Tibial artery (tissue), 4 donors: Measurements from ENCODE around the gene NR2E3.

Source experiments
- DNase-seq, 2 donors: peaks; one replicate each; pipeline ENCODE4 v3.0.0-alpha.2; 2019
- H3K27ac ChIP-seq, 2 donors: fragments of 200-600 bp; sonication (generic) in 1 of 2; 1 replicate in 1 of 2; 2 replicates in 1 of 2; pipeline ENCODE4 v1.5.1; 2018 to 2019; ENCODE audit warnings: mild to moderate bottlenecking in 1 of 2
- H3K27me3 ChIP-seq, 2 donors: fragments of 200-600 bp; sonication (generic) in 1 of 2; one replicate each; pipeline versions ENCODE4 v1.5.1 to v1.6.0; 2016 to 2019
- H3K36me3 ChIP-seq, 3 donors: fragments of 200-600 bp; sonication (generic) in 2 of 3; one replicate each; pipeline ENCODE4 v1.5.1; 2016 to 2019; ENCODE audit warnings: mild to moderate bottlenecking in 2 of 3
- H3K4me1 ChIP-seq, 4 donors: fragments of 200-600 bp; sonication (generic) in 2 of 4; 1 replicate in 3 of 4; 2 replicates in 1 of 4; pipeline ENCODE4 v1.5.1; 2016 to 2019
- H3K4me3 ChIP-seq, 2 donors: fragments of 200-600 bp; sonication (generic) in 1 of 2; 1 replicate in 1 of 2; 2 replicates in 1 of 2; pipeline ENCODE4 v1.5.1; 2018 to 2019; ENCODE audit warnings: mild to moderate bottlenecking in 2 of 2
- H3K9me3 ChIP-seq, 3 donors: fragments of 200-600 bp; sonication (generic) in 1 of 3; one replicate each; pipeline ENCODE4 v1.5.1; 2016 to 2019
- intact Hi-C: fragments of 100-400 bp; cut with DNase I; formaldehyde crosslinking; loops from one replicate; pipeline ENCODE4 v1.15.0; 2023; ENCODE audit warnings: low total_unique reads
- TF ChIP-seq, protein P1 (sequence below), 2 experiments: fragments of 200-600 bp in 1 of 2; fragments of 450-650 bp in 1 of 2; IDR thresholded peaks; one replicate each; pipeline ENCODE4 v1.5.1; 2017 to 2019; ENCODE audit warnings: antibody characterized with exemption in 2 of 2, mild to moderate bottlenecking in 1 of 2, moderate library complexity in 1 of 2

Gene NR2E3

DNA sequence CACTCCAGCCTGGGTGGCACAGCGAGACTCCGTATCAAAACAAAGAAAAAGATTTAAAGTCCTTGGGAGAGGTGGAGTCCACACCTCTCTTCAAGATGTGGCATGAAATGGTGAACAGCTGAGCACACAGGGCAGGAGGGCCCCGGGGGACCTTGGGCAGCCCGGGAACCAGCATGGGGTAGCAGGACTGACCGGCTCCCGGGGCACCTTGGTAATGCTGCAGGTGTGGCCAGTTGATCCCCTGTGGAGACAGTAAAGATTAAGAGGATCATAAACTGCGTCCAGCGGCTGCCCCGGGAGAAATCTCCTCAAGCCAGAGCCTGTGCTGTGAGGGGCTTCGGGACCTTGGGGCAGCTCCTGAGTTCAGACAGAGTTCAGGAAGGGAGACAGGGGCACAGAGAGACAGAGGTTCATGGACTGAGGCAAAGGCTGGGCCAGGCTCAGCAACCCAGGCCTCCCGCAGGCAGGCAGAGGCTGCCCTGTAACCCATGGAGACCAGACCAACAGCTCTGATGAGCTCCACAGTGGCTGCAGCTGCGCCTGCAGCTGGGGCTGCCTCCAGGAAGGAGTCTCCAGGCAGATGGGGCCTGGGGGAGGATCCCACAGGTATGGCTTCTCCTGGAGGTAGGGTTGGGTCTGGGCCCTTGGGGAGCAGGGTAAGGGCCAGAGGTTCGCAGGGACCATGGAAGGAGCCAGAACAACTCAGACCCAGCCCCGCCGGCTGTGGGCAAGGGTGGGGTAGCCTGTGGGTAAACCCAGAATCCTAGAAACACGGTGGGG, at the start of gene NR2E3:
Gene NR2E3, plus strand, starts transcription at position 299 of the 780 bp plus-strand sequence. Its CDS starts 190 bp downstream, at position 489.
- intact Hi-C loops: no loop called here
- Histone ChIP-seq H3K4me3 (no peak within 1 kb of the TSS), H3K27me3 (no peaks in the 10 kb centered on the region), H3K4me1 (peaks cover 0 to 20% (median 17%) of the 10 kb centered on the region in 4 donors), H3K27ac (no peak within 1 kb of the TSS), H3K36me3 (no peaks in the 10 kb centered on the region), H3K9me3 (no peaks in the 10 kb centered on the region)
- no peak for DNase-seq
- TF ChIP-seq, protein P1, sequence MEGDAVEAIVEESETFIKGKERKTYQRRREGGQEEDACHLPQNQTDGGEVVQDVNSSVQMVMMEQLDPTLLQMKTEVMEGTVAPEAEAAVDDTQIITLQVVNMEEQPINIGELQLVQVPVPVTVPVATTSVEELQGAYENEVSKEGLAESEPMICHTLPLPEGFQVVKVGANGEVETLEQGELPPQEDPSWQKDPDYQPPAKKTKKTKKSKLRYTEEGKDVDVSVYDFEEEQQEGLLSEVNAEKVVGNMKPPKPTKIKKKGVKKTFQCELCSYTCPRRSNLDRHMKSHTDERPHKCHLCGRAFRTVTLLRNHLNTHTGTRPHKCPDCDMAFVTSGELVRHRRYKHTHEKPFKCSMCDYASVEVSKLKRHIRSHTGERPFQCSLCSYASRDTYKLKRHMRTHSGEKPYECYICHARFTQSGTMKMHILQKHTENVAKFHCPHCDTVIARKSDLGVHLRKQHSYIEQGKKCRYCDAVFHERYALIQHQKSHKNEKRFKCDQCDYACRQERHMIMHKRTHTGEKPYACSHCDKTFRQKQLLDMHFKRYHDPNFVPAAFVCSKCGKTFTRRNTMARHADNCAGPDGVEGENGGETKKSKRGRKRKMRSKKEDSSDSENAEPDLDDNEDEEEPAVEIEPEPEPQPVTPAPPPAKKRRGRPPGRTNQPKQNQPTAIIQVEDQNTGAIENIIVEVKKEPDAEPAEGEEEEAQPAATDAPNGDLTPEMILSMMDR (IDR thresholded peaks at IDR 0.05): no peak

DNA sequence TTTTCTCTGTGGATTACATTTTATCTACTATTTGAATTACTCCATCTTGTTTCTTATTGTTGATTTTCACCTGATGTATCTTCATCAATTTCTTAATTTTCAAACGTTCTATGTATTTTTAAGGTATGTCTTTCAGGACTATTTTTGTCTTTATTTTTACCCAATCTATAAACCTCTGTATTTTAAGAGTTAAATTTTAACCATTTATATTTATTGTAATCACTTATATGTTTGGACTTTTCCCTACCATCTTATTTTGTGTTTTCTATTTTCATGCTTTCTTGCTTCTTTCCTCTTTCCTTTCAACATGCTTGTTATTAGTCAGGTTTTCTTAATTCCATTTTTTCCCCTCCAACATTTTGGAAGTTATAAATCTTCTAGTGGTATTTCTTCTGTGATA, 49.5 kb upstream of the NR2E3 start:
- TF ChIP-seq, protein P1 (IDR thresholded peaks at IDR 0.05): no peak
- no peak for DNase-seq
- intact Hi-C loops: no loop called here

DNA sequence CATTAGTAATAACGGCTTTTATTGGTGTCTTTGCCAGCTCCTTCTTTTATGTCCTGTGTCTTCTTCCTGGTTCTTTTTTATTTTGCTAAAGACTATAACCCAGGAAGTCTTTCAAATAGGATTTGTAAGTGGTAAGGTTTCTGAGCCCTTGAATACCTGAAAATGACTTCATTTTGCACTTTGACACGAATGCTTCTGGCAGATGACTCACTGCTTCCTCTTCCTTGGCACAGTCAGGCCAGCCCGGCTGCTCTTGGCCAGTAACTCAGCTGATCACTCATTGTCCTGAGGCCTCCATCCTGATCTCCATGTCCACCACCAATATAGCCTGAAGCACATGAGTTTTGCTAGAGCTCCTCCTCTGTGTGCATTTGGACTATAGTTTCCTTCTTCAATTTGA, 48.7 kb upstream of the NR2E3 start:
- DNase-seq: no peak
- Histone ChIP-seq H3K27ac (no peak overlapping the region), H3K4me1 (no peaks in the 10 kb centered on the region), H3K27me3 (no peaks in the 10 kb centered on the region), H3K9me3 (no peaks in the 10 kb centered on the region), H3K4me3 (no peak overlapping the region), H3K36me3 (peaks cover 4 to 31% (median 8%) of the 10 kb centered on the region in 3 donors)
- TF ChIP-seq, protein P1 (IDR thresholded peaks at IDR 0.05): no peak
- intact Hi-C loops: no loop called here

More for the DNA sequence above, 49.5 kb upstream of the NR2E3 start:
- no peak overlapping the region for H3K27ac ChIP-seq
- H3K4me1 ChIP-seq: no peaks in the 10 kb centered on the region
- H3K27me3 ChIP-seq: no peaks in the 10 kb centered on the region
- peaks cover 4 to 31% (median 8%) of the 10 kb centered on the region in 3 donors for H3K36me3 ChIP-seq
- H3K9me3 ChIP-seq: no peaks in the 10 kb centered on the region
- H3K4me3 ChIP-seq: no peak overlapping the region

DNA sequence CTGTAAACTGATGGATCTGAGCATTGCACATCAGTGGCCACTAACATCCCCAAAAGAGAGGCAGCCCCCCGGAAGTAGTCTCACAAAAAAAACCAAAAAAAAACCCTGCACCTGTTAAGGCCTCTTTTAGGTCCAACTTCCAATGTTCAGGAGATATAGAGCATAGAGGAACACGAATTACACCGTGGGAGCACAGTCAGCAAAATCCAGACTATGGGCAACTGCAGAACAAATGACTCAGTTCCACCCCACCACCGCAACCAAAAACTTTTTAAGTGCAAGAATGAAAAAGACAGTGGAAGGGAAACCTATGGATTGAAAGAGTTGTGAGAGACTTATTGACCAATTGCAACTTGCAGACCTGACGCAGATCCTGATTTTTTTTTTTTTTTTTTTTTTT, 42.2 kb upstream of the NR2E3 start:
- intact Hi-C loops: no loop called here
- H3K27ac ChIP-seq: no peak overlapping the region
- DNase-seq: no peak
- TF ChIP-seq, protein P1 (IDR thresholded peaks at IDR 0.05): no peak
- peaks cover 10 to 27% (median 16%) of the 10 kb centered on the region in 3 donors for H3K36me3 ChIP-seq
- H3K9me3 ChIP-seq: no peaks in the 10 kb centered on the region
- H3K4me3 ChIP-seq: no peak overlapping the region
- no peaks in the 10 kb centered on the region for H3K4me1 ChIP-seq
- no peaks in the 10 kb centered on the region for H3K27me3 ChIP-seq

DNA sequence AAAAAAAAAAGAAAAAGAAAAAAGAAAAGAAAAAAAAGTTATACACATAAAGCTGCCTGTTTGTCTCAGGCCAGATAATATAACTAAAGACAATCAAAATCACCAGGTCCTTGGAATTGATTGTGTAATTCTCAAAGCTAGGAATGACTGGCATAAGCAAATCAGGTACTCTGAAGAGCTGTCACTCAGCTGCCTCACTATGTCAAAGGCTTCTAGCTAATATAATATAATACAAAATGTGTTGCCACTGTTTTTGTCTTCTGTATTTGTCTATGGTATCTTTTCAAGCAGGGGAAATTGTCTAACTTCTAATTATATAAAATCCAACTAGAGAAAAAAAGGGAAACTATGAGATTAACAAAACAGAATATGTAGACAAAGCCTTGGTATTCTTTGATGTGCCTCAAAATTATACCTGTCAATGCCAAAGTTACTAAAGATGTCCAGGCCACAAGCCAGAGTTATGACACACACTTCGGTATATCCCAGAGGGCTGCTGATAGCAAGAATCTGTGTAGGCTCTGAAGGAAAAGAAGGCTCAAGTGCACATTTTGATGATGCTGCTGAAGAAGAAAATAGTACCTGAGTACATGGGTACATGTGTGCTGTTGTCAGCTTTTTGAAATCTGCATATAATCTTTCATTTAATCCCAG, 37.0 kb upstream of the NR2E3 start:
- Histone ChIP-seq H3K4me3 (no peak overlapping the region), H3K27ac (no peak overlapping the region), H3K4me1 (no peaks in the 10 kb centered on the region), H3K27me3 (no peaks in the 10 kb centered on the region), H3K9me3 (no peaks in the 10 kb centered on the region), H3K36me3 (peaks cover 8 to 24% (median 10%) of the 10 kb centered on the region in 3 donors)
- TF ChIP-seq, protein P1 (IDR thresholded peaks at IDR 0.05): no peak
- intact Hi-C loops: no loop called here
- no peak for DNase-seq
